ENCODE measurements around the gene RBM10.

The RBM10 gene

DNA sequence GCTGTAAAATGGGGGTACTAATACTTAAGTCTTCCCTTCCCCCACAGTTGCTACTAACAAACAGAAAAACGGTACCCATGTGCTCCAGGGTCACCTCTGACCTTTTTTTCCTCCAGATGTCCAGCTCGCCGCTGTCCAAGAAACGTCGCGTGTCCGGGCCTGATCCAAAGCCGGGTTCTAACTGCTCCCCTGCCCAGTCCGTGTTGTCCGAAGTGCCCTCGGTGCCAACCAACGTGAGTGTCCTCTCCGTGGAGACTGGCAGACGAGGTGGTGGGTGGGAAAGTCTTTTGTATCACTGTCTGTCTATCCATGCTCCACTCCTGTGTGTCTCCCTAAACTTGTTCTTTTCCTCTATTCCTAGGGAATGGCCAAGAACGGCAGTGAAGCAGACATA, 53.7 kb downstream of the RBM10 start:
- DNase-seq (ENCODE audit: low spot score), result no peak

DNA sequence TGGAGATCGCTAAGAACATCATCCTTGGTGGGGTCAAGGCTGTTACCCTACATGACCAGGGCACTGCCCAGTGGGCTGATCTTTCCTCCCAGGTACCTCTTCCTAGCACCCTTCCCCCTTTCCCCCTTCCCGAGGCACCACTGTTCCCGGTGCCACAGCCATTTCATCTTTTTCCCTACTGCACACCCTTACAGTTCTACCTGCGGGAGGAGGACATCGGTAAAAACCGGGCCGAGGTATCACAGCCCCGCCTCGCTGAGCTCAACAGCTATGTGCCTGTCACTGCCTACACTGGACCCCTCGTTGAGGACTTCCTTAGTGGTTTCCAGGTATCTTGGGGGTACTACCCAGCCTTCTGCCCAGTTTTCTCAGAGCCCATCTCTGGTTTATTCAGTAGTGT, 54.3 kb downstream of the RBM10 start:
- DNase-seq (ENCODE audit: low spot score), result no peak

DNA sequence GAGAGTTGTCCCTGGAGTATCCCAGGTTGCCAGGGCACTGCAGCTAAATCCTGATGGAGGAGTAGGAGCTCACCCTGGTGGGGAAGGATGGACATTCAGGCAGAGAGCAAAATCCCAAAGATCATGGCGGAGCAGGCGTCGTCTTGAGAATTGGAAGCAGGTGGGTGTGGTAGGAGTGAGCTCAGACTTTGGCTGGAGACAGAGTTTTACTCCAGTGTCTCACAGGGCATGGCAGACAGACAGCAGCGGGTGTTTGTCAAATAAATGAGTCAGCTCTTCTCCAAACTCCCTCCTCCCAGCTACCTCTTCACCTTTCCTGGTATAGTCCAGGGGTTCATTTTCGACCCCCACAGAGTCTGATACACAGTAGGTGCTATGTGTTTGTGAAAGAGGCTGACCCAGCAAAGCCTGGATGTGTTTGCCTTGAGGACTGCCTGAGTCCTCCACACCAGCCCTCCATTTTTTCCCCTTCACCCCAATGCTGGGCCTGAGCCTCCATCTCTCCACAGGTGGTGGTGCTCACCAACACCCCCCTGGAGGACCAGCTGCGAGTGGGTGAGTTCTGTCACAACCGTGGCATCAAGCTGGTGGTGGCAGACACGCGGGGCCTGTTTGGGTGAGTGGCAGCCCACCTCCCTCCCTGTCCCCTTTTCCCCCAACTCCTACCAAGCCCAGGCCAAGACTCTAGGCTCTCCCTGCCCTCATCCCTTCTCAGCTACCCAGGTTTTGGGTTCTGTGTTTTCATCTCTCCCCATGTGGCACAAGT, 55.5 kb downstream of the RBM10 start:
- DNase-seq (ENCODE audit: low spot score), result no peak

DNA sequence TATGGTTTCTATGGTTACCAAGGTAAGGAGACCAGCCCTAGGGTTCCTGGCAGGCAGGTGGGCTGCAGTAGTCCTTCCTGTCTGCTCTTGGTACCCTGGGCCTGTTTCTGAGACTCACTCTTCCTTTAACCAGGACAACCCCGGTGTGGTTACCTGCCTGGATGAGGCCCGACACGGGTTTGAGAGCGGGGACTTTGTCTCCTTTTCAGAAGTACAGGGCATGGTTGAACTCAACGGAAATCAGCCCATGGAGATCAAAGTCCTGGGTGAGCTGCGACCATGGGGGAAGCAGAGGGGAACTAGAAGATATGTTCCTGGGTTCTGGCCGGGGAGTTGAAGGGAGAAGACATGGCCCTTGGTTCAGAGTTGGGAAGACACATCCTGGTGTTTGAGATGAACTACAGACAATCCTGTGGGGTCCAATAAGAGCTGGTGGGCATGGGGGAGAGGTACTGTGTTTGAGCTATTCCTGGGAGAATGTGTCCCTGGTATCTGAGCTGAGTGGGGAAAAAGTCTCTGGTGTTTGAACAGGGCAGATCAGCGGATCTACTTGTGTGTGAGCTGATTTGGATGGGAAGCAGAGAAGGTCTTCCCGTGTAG, 56.4 kb downstream of the RBM10 start:
- no peak for DNase-seq (ENCODE audit: low spot score)

GRCh38 chrX:47202316-47202715, 57.3 kb downstream of the RBM10 start:
- no peak for DNase-seq (ENCODE audit: low spot score)

- no peak for DNase-seq (ENCODE audit: low spot score)
These were observed 57.9 kb downstream of the RBM10 start for GRCh38 chrX:47202877-47203276.

GRCh38 chrX:47204970-47205369, 59.9 kb downstream of the RBM10 start:
- no peak for DNase-seq (ENCODE audit: low spot score)

- no peak for DNase-seq (ENCODE audit: low spot score)
These were observed 61.3 kb downstream of the RBM10 start for GRCh38 chrX:47206316-47206715.

- DNase-seq (ENCODE audit: low spot score), result no peak
These were observed 63.1 kb downstream of the RBM10 start for GRCh38 chrX:47208108-47208507.

DNA sequence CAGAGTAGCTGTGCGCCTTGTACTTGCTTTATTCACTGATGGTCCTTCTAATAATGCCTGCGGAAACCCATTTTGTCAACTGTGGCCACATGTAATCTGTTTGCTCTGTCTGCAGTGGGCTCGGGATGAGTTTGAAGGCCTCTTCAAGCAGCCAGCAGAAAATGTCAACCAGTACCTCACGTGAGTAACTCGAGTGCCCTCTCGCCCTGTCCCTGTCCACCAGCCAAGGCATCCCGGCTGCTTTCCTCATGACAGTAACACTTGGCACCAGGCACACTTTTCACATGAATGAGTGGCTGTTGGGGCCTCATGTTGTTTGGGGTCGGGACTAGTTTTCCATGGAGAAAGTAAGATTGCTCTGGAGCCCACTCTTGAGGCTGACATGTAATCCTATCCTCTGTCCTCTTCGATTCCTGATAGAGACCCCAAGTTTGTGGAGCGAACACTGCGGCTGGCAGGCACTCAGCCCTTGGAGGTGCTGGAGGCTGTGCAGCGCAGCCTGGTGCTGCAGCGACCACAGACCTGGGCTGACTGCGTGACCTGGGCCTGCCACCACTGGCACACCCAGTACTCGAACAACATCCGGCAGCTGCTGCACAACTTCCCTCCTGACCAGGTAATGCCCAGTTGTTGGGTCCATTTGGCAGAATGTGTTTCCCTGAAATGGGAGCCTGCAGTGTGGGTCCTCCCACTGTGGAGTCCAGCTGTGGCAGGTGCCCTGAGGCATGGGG, 64.7 kb downstream of the RBM10 start:
- no peak for DNase-seq (ENCODE audit: low spot score)

DNA sequence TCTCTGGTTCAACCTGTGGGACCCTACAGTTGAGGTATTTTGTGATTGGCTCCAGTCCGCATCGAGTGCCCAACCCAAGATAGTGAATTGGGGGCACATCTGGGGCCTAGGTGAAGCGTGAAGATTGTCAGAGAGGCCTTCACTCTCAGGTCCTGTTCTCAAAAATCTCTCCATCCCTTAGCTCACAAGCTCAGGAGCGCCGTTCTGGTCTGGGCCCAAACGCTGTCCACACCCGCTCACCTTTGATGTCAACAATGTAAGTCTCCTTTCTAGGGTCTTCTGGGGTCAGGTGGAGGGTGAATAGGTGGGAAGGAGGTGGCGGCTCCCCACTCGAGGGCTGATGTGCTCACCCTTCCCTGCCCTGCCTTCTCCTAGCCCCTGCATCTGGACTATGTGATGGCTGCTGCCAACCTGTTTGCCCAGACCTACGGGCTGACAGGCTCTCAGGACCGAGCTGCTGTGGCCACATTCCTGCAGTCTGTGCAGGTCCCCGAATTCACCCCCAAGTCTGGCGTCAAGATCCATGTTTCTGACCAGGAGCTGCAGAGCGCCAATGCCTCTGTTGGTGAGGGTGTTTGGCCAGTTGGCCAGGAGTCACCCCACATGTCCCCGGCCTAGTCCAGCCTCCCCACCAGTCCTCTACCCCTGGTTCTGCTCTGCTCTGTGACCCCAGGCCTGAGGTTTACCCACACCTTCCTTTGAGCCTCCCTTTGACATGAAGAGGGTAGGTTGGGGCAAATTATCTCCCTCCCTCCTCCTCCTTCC, 65.8 kb downstream of the RBM10 start:
- no peak for DNase-seq (ENCODE audit: low spot score)

DNA sequence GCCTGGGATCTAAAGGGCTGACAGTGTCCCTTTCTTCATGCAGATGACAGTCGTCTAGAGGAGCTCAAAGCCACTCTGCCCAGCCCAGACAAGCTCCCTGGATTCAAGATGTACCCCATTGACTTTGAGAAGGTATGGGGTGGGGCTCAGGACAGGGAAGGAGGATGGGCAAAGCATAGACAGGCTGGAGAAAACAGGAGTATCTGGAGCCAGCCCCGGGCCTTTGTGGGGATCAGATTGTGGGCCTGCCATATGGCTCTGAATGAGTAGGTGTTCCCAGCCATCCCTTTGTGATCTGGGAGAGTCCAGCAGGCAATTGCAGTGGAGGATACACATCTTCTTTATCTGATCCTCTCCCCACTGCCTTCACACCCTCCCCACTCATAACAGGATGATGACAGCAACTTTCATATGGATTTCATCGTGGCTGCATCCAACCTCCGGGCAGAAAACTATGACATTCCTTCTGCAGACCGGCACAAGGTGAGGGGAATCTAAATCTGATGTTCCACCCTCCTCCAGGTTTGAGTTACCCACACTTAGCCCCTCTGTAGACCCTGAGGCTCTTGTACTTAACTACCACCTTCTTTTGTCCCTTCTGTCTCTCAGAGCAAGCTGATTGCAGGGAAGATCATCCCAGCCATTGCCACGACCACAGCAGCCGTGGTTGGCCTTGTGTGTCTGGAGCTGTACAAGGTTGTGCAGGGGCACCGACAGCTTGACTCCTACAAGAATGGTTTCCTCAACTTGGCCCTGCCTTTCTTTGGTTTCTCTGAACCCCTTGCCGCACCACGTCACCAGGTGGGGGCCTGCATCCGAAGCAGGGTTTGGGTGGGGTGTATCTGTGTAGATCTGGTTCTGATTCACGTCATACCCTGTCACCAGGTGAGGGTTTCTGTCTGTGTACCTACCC, 67.6 kb downstream of the RBM10 start:
- DNase-seq (ENCODE audit: low spot score), result no peak

DNA sequence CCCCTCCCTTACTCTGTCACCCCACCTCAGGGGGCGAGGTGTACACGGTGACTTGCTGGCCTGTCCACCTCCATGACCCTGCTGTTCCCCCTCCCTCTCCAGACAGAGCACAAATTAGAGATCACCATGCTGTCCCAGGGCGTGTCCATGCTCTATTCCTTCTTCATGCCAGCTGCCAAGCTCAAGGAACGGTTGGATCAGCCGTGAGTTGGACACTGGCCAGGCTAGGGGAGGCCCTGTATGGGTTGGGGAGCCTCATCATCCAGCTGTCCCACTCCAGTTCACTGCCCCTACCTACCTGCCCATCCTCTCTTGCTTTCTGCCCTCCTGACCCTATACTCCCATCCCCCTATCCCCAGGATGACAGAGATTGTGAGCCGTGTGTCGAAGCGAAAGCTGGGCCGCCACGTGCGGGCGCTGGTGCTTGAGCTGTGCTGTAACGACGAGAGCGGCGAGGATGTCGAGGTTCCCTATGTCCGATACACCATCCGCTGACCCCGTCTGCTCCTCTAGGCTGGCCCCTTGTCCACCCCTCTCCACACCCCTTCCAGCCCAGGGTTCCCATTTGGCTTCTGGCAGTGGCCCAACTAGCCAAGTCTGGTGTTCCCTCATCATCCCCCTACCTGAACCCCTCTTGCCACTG, 69.5 kb downstream of the RBM10 start:
- DNase-seq (ENCODE audit: low spot score), result no peak

GRCh38 chrX:47215291-47215900, 70.4 kb downstream of the RBM10 start:
- no peak for DNase-seq (ENCODE audit: low spot score)

- no peak for DNase-seq (ENCODE audit: low spot score)
These were observed 71.4 kb downstream of the RBM10 start for GRCh38 chrX:47216393-47216925.

DNA sequence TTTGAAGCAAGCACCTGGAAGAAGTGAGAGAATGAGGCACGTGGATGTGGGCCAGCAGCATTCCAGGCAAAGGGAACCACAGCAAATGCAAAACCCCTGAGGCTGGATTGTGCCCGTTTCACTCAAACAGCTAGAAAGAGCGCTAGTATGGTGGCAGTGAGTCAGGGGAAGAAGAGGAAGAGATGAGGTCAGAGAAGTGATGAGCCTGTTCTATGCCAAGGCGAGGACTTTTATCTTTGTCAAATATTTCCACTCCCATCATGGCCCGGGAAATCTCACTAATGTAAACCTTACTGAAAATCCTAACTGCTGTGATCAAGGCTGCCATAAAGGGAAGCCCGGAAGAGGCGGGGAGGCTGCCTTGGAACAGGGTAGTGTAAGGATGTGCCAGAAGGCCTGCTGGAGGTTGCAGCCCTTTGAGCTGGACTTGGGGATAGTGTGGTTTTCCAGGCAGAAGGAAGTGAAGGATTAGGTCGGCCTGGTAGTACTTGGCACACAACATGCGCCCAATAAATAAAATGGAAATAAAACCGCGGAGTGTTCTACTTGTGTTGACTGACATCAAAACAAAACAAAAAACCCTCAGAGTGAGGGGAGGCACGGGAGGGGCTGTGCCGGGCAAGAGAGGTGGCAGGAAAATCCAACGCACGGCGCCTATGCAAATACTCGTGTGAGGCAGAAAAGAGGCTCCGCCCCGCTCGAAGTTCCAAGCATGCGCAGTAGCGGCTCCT, 72.3 kb downstream of the RBM10 start:
- peak; percentile 48 for DNase-seq (ENCODE audit: low spot score)

GRCh38 chrX:47217852-47218279, 72.8 kb downstream of the RBM10 start:
- peak; percentile 97 for DNase-seq (ENCODE audit: low spot score)

DNA sequence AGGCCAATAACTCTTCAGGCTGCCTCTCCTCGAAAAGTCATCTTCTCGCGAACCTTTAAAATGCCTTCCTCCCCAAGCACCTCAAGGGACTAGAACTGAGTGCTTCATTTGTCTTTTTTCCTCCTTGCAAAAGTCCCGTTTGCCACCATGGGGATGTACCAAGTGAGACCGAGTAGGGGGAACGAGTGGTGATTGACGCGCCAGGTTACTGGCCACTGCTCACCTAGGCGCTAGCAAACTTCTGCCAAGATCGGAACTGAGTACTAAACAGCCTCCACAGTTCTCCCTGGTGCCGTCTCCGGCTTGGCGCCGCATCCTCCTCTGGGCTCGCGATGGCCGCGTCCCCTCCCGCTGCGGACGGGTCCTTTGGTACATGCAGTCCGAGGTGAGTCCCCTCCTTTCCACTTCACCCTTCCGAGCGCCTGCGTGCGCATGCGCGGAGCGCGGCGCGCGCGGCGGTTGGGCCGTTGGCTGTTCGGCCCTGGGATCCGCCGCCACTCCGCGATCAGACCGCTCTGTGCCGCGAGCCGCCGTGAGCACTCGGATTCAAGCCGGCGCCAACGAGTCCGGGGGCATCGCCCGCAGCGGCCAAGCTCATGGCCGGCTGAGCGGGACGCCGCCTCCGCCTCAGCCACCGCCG, 73.4 kb downstream of the RBM10 start, which contains the start of gene CDK16:
Gene CDK16 (plus strand): TSS at position 402 of the 640 bp plus-strand sequence. CDS start 4,877 bp downstream, outside the sequence.
- peak; percentile 78 for DNase-seq (ENCODE audit: low spot score)
